Activated CD8-positive, alpha-beta memory T cell treated with anti-CD3 and anti-CD28 coated beads for 4 hours (primary cell): ENCODE data around the gene MECR.

Source experiments
- DNase-seq, 2 donors: peaks; one replicate each; pipeline ENCODE4 v3.0.0-alpha.2; 2020; ENCODE audit warnings: low read depth in 2 of 2

The MECR gene

GRCh38 chr1:29230553-29231378, at the start of gene MECR:
Gene MECR, minus strand, starts transcription at chr1:29230934. Its CDS starts 28 bp downstream, at chr1:29230906.
- DNase-seq: peak; percentile 90 to 94

GRCh38 chr1:29279951-29280391, 49.2 kb upstream of the MECR start:
- DNase-seq: no peak

- DNase-seq: no peak
Measured at GRCh38 chr1:29279406-29279805, 48.7 kb upstream of the MECR start.

- DNase-seq: no peak
Measured at GRCh38 chr1:29278124-29278523, 47.4 kb upstream of the MECR start.

GRCh38 chr1:29275435-29275834, 44.7 kb upstream of the MECR start:
- DNase-seq: no peak

- DNase-seq: no peak
Measured at GRCh38 chr1:29272147-29272907, 41.6 kb upstream of the MECR start.

- no peak for DNase-seq
Measured at GRCh38 chr1:29271724-29272123, 41.0 kb upstream of the MECR start.

- no peak for DNase-seq
Measured at GRCh38 chr1:29270929-29271521, 40.3 kb upstream of the MECR start.

- no peak for DNase-seq
Measured at GRCh38 chr1:29269382-29269781, 38.6 kb upstream of the MECR start.

GRCh38 chr1:29267321-29268070, 36.8 kb upstream of the MECR start:
- DNase-seq: no peak

- DNase-seq: no peak
Measured at GRCh38 chr1:29266912-29267311, 36.2 kb upstream of the MECR start.

GRCh38 chr1:29264773-29265389, 34.1 kb upstream of the MECR start:
- no peak for DNase-seq

- DNase-seq: no peak
Measured at GRCh38 chr1:29260531-29260930, 29.8 kb upstream of the MECR start.

- peak in 1 of 2 donors; percentile 5 for DNase-seq
Measured at GRCh38 chr1:29259802-29260441, 29.2 kb upstream of the MECR start.

GRCh38 chr1:29258976-29259801, 28.5 kb upstream of the MECR start:
- DNase-seq: no peak

GRCh38 chr1:29258189-29258975, 27.6 kb upstream of the MECR start:
- DNase-seq: no peak

GRCh38 chr1:29256979-29257804, 26.5 kb upstream of the MECR start:
- no peak for DNase-seq

GRCh38 chr1:29256394-29256793, 25.7 kb upstream of the MECR start:
- no peak for DNase-seq
